Measurements from ENCODE around the gene NSUN2. TPM values are rescaled to one million over a fixed set of nuclear protein-coding genes. Genes with fewer than 3 reads are reported as not detected.
"Not testable (repeated sequence)": the region's sequence is repeated elsewhere in the genome, so short reads cannot be mapped to it uniquely, and the experiment has no call there.

The NSUN2 gene
- total RNA-seq, 3 donors from 2014 or later: 50.3 to 54.3 (median 52.5) TPM

DNA sequence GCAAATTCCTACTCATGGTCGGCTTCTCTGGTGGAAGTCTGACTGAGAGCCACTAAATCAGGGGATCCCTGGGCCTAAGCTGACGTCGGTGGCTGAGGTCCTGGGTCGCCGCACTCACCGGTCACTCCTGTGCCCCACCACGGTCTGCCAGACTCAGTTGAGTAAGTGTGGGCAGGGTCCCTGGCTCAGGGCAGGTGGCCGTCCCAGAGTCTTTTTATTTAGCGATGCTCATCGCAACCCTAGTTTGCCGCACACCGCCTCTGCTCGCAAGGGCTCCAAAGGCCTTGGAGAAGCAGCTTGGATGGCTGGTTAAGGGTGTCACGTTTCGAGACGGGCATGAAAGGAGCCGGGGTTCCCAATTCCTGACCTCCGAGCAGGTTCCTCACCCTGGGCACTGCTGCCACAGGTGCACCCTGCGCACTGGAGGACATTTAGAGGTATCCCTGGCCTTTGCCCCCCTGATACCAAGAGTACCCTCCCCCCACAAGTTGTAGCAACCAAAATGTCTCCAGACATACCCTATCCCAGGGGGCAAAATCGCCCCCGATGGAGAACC, 59.9 kb downstream of the NSUN2 start:
- Histone ChIP-seq H3K36me3 (ENCODE audit: low read depth) (no peaks in the 10 kb centered on the region), H3K4me3 (no peak overlapping the region), H3K9me3 (no peaks in the 10 kb centered on the region), H3K4me1 (ENCODE audit: low read depth) (no peaks in the 10 kb centered on the region)
- TF ChIP-seq, protein P1, sequence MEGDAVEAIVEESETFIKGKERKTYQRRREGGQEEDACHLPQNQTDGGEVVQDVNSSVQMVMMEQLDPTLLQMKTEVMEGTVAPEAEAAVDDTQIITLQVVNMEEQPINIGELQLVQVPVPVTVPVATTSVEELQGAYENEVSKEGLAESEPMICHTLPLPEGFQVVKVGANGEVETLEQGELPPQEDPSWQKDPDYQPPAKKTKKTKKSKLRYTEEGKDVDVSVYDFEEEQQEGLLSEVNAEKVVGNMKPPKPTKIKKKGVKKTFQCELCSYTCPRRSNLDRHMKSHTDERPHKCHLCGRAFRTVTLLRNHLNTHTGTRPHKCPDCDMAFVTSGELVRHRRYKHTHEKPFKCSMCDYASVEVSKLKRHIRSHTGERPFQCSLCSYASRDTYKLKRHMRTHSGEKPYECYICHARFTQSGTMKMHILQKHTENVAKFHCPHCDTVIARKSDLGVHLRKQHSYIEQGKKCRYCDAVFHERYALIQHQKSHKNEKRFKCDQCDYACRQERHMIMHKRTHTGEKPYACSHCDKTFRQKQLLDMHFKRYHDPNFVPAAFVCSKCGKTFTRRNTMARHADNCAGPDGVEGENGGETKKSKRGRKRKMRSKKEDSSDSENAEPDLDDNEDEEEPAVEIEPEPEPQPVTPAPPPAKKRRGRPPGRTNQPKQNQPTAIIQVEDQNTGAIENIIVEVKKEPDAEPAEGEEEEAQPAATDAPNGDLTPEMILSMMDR (IDR thresholded peaks at IDR 0.05): no peak
- ATAC-seq (no peak), DNase-seq (no peak)
- intact Hi-C loops (cut with DNase I, micrococcal nuclease): loop anchor here in 1 of 2 donors (10.0 kb wide), 1 partner anchor 1078 kb away; no protein-coding TSS in a partner anchor

DNA sequence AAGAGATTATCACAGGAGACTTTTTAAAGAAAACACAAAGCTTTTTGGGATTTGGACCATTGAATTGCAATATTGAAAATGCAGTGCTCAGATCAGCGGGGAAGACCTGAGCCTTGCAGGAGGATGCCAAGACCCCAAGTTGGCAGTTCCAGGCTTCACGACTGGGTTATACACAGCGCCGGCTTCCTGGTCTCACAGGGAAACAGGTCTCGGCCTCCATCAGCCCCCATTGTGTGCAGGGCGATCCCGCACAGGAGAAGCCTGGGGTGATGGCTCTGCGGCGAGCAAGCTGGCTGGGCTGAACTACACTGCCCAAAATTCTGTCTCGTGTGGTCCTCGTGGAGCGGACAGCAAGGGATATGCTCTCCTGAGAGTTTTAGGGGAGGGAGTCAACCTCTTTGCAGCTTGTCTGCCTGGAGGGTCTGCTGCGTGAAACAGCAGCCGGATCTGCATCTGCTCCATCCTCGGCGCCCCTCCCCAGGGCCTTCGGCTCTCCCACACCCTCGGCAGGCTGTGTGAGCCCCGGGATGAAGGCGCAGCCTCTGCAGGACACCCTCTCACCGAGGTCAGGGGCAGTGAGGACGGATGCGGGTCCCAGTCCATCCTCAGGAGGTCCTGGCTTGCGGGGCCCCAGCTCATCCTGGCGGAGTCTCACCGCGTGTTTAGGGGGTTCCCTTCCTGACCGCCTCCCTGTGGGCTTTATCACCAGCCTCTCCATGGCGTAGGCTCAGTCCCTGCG, 60.6 kb downstream of the NSUN2 start:
- ATAC-seq (no peak), DNase-seq (no peak)

DNA sequence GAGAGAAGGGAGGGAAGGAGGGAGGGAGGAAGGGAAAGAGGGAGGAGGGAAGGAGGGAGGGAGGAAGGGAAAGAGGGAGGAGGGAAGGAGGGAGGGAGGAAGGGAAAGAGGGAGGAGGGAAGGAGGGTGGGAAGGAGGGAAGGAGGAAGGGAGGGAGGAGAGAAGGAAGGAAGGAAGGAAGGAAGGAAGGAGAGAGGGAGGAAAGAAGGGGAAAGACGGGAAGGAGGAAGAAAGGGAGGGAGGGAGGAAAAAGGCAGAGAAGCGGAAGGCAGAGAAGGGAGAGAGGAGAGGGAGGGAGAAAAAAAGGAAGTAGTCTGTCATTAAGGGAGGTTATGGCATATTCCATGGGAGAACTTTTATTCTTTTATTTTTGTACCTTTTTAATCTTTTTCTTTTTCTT, 61.2 kb downstream of the NSUN2 start:
- ATAC-seq; H3K36me3 ChIP-seq (ENCODE audit: low read depth); DNase-seq; H3K4me3 ChIP-seq; H3K4me1 ChIP-seq (ENCODE audit: low read depth); H3K9me3 ChIP-seq: not testable (repeated sequence)
- intact Hi-C loops (cut with DNase I, micrococcal nuclease): loop anchor here in 1 of 2 donors (10.0 kb wide), 1 partner anchor 1077 kb away; no protein-coding TSS in a partner anchor

More for the DNA sequence above, 60.6 kb downstream of the NSUN2 start:
- Histone ChIP-seq H3K4me3 (no peak overlapping the region), H3K9me3 (no peaks in the 10 kb centered on the region), H3K4me1 (ENCODE audit: low read depth) (no peaks in the 10 kb centered on the region), H3K36me3 (ENCODE audit: low read depth) (no peaks in the 10 kb centered on the region)
- intact Hi-C loops (cut with DNase I, micrococcal nuclease): loop anchor here in 1 of 2 donors (10.0 kb wide), 1 partner anchor 1077 kb away; no protein-coding TSS in a partner anchor
- TF ChIP-seq, protein P1 (IDR thresholded peaks at IDR 0.05): no peak

DNA sequence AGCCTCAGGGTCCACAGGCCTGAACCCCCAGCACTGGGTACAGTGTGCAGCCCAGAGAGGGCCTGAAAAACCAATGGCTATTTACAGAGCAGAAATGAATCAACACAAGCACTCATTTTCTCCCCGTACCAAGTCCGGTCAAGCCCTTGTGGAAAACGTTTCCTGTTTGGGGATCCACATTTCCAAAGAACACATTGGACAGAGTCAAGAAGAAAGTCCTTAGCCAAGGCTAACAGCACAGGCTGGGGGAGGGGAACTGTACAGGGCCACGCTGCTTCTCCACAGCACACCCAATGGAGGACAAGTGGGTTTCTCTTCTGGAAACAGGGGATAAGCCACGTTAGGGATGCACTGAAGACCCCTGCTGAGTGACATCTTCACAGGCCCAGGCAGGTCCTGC, 62.3 kb downstream of the NSUN2 start:
- no peak overlapping the region for H3K4me3 ChIP-seq
- ATAC-seq (no peak), DNase-seq (no peak)
- no peaks in the 10 kb centered on the region for H3K36me3 ChIP-seq (ENCODE audit: low read depth)
- no peaks in the 10 kb centered on the region for H3K4me1 ChIP-seq (ENCODE audit: low read depth)
- TF ChIP-seq, protein P1 (IDR thresholded peaks at IDR 0.05): no peak
- intact Hi-C loops (cut with DNase I, micrococcal nuclease): loop anchor here in 1 of 2 donors (10.0 kb wide), 1 partner anchor 1076 kb away; no protein-coding TSS in a partner anchor
- H3K9me3 ChIP-seq: no peaks in the 10 kb centered on the region

DNA sequence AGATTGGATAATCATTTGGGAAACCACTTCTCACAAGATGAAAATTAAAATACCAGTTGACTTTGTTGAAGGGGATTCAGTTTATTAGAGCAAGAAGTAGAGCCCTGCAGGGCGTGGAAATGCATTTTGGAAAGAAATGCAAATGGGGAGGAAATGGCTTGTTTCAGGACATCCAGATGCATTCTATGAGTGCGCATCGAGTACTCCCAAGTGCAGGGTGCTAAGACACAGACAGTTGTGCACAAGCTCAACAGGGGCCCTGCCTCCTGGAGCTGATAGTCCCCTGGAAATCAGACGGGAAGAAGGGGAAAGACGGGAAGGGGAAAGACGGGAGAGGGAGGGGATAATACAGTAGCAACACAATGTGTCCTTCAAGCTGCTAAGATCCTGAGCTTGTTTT, 64.0 kb downstream of the NSUN2 start:
- Histone ChIP-seq H3K9me3 (no peaks in the 10 kb centered on the region), H3K4me3 (no peak overlapping the region), H3K4me1 (ENCODE audit: low read depth) (no peaks in the 10 kb centered on the region), H3K36me3 (ENCODE audit: low read depth) (no peaks in the 10 kb centered on the region)
- DNase-seq (no peak), ATAC-seq (no peak)
- TF ChIP-seq, protein P1 (IDR thresholded peaks at IDR 0.05): no peak
- intact Hi-C loops (cut with DNase I, micrococcal nuclease): no loop called here

DNA sequence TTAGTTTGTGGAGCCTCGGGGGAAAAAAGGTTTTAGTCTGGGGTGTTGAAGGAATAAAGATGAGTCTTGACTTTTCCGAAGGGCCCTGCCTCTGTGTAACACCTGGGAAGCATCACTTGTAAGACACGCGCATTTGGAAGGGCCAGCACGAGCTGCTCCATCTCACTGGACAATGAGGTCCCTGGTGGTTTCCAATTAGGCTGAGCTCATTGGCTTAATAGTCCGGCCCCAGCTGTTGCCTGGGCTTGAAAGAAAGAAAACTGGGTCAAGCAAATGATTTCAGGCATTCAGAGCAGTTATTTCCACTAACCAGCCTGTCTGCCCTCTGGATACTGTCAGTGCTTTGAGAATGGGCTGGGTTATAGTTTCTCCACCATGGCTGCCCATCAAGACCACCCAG, 64.5 kb downstream of the NSUN2 start:
- TF ChIP-seq, protein P1 (IDR thresholded peaks at IDR 0.05): no peak
- no peaks in the 10 kb centered on the region for H3K4me1 ChIP-seq (ENCODE audit: low read depth)
- DNase-seq: no peak
- H3K9me3 ChIP-seq: no peaks in the 10 kb centered on the region
- intact Hi-C loops (cut with DNase I, micrococcal nuclease): no loop called here
- no peaks in the 10 kb centered on the region for H3K36me3 ChIP-seq (ENCODE audit: low read depth)
- no peak for ATAC-seq
- no peak overlapping the region for H3K4me3 ChIP-seq
